Muscle of arm (tissue), 12 donors: ENCODE data around the gene NFE2L2. TPM values are rescaled to one million over a fixed set of nuclear protein-coding genes. Genes with fewer than 3 reads are reported as not detected.
"Not testable (repeated sequence)": the region's sequence is repeated elsewhere in the genome, so short reads cannot be mapped to it uniquely, and the experiment has no call there.

ENCODE experiments used
- DNase-seq: peaks from one replicate; pipeline ENCODE4 v3.0.0-alpha.2; 2013
- polyA plus RNA-seq, 12 donors: library from polyadenylated mRNA; unstranded; fragments of 120-200 nt; gene quantifications; one replicate each; pipeline ENCODE4 v1.2.1, GENCODE V29; 2013; ENCODE audit not compliant: insufficient read length in 12 of 12

Gene NFE2L2
- polyA plus RNA-seq, 12 donors: 50.9 to 97.5 (median 68.7) TPM; not detected in 1

GRCh38 chr2:177241711-177242120 is 22.8 kb downstream of the NFE2L2 start:
- no peak for DNase-seq

GRCh38 chr2:177239932-177240630 is 24.4 kb downstream of the NFE2L2 start:
- DNase-seq: peak; percentile 52

GRCh38 chr2:177239053-177239452 is 25.5 kb downstream of the NFE2L2 start:
- no peak for DNase-seq

GRCh38 chr2:177237932-177238331 is 26.6 kb downstream of the NFE2L2 start:
- no peak for DNase-seq

GRCh38 chr2:177235855-177236437 is 28.6 kb downstream of the NFE2L2 start:
- no peak for DNase-seq

GRCh38 chr2:177234267-177234666 is 30.3 kb downstream of the NFE2L2 start:
- DNase-seq: no peak

GRCh38 chr2:177232098-177232704 is 32.3 kb downstream of the NFE2L2 start:
- no peak for DNase-seq

GRCh38 chr2:177231270-177231669 is 33.3 kb downstream of the NFE2L2 start:
- DNase-seq: no peak

- DNase-seq: no peak
These were observed 34.9 kb downstream of the NFE2L2 start for GRCh38 chr2:177229442-177230242.

GRCh38 chr2:177225965-177226360 is 38.6 kb downstream of the NFE2L2 start:
- DNase-seq: no peak

- DNase-seq: not testable (repeated sequence)
These were observed 41.1 kb downstream of the NFE2L2 start for GRCh38 chr2:177223436-177223835.

- no peak for DNase-seq
These were observed 42.6 kb downstream of the NFE2L2 start for GRCh38 chr2:177221970-177222369.

GRCh38 chr2:177221534-177221933 is 43.0 kb downstream of the NFE2L2 start:
- no peak for DNase-seq

- not testable (repeated sequence) for DNase-seq
These were observed 44.7 kb downstream of the NFE2L2 start for GRCh38 chr2:177219787-177220186.

GRCh38 chr2:177217247-177217843 is 47.2 kb downstream of the NFE2L2 start:
- DNase-seq: no peak

GRCh38 chr2:177212891-177213856 is 51.4 kb downstream of the NFE2L2 start:
- peak; percentile 89 for DNase-seq

- peak; percentile 99 for DNase-seq
These were observed 52.2 kb downstream of the NFE2L2 start, which contains the start of gene HNRNPA3 for GRCh38 chr2:177212106-177212890. Gene HNRNPA3, plus strand, starts transcription at chr2:177212794. Its CDS starts 6 bp downstream, at chr2:177212800.

GRCh38 chr2:177211576-177212105 is 52.9 kb downstream of the NFE2L2 start:
- DNase-seq: peak; percentile 22

- DNase-seq: no peak
These were observed 53.4 kb downstream of the NFE2L2 start for GRCh38 chr2:177211169-177211568.
